Measurements from ENCODE around the gene DOK1.
A peak's percentile ranks its signal among the peaks of the same experiment; 100 is the strongest.

Gene DOK1

DNA sequence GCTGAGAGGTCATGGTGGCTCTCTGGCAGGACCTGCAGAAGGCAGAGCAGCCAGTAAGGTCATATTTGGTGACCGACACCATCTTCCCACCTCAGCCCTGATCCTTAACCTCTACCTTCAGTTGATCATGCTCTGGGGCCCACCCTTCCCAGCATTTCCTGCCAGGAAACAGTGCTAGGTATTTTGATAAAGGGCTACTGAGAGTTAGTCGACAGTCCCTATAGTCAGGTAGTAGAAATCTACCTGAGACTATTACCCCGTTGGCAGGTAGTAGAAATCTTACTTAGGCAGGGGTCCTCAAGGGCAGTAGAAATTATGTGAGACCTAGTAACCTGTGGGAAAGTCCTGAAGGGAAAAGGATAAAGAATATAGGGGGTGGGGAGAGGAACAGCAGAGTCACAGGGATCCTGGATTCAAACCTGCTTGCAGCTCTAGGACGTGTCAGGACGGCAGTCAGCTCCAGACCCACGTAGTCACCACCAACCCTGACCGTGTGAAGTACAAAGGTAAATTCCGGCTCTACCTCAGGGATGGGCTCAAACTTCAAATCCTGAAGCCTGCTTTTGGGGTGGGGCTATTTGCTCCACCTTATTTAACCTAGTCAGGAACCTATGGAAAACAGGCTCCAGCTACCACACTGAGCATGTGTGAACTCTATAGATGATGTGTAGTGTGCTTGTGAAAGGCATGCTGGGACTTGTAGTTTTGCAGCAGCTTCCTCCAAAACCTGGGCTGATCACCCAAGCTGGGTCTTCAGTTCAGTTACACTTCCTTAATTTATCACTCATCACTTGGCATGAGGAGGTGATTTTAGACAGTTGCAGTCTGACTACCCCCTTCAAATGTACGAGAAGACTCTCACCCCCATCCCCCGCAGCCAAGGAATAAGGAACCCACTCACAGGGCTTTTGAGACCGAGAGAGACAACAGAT is 28.5 kb upstream of the DOK1 start, which contains the start of gene DQX1:
TSS of gene DQX1 (minus strand) at position 515 of the 932 bp plus-strand sequence. CDS start at position 13, 502 bp downstream.
- DNase-seq (ENCODE audit: low read depth in 2 of 2), result no peak

DNA sequence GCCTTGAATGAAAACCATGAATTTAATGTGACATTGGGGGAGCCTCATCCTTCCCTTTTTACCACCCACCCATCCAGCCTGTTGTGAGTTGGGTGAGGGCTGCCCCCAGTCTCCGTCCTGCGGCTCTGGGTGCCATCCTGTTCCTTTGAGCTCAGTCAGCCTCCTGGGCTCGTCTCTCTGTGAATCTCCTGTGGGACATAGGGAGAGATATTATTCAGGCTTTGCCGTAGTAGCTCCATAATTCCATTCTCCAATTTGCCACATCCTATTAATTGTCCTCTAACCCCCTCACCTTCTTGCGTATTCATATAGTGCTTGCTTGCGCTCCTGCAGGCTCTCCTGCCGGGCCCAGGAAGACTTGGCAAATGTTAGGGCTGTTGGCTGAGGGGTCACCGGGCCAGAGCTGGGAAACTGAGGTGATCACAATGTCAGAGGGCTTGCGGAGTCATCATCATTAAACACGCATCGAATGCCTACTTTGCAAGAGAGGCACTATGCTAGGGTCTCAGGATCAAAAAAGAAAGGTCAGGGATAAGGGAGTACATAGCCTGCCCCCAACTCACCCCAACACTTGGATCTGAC is 27.8 kb upstream of the DOK1 start:
- no peak for DNase-seq (ENCODE audit: low read depth in 2 of 2)

DNA sequence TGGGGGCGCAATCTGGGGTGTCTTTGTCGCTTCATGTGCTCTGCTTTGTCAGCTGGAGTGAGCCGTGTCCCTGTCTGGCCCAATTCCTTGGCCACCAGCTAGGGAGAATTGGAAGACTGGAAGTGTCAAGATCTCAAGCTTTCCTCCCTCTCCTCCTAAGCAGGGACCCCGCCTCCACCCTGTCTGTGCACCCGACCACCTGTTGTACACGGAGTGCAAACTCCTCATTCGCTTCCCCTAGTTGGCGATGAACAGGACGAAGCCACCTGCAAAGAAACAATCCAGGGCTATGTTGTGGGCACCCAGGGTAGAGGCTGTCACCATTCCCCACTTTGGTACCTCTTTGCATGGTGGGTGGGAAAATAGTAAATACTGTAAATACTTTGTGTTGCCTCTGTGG is 26.8 kb upstream of the DOK1 start:
- no peak for DNase-seq (ENCODE audit: low read depth in 2 of 2)

DNA sequence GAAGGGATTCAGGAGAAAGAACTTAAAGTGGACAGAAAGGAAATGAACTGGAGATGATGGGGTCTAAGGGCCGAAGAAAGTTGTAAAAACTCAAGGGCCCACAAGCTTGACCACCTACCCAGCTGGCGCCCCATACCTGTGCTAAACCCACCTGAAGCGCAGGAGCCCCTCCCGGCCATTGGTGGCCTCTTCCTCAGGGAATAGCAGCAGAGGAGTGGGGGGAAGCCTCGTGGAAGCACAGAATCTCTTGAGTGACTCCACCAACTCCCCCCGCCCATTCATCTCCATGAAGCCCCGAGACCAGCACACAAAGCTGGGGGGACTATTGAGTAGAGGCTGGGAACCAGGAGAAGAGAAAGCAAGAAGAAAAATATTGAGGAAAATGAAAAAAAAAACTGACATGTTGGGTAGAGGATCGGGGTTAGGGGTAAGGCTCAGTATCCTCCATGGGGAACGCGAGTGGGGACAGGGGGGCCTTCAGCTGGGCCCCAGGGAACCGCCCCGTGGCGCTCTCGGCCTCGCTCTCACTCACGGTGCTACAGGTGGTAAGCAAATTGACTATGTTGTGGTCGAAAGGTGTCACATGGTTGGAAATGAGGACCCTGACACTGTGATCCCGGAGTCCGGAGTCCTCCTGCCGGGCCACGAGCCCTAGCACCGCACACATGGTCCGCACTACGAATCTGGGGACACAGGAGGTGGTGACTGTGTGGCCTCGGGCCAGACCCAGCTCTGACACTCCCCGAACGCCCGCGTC is 25.7 kb upstream of the DOK1 start:
- DNase-seq (ENCODE audit: low read depth in 2 of 2), result no peak

DNA sequence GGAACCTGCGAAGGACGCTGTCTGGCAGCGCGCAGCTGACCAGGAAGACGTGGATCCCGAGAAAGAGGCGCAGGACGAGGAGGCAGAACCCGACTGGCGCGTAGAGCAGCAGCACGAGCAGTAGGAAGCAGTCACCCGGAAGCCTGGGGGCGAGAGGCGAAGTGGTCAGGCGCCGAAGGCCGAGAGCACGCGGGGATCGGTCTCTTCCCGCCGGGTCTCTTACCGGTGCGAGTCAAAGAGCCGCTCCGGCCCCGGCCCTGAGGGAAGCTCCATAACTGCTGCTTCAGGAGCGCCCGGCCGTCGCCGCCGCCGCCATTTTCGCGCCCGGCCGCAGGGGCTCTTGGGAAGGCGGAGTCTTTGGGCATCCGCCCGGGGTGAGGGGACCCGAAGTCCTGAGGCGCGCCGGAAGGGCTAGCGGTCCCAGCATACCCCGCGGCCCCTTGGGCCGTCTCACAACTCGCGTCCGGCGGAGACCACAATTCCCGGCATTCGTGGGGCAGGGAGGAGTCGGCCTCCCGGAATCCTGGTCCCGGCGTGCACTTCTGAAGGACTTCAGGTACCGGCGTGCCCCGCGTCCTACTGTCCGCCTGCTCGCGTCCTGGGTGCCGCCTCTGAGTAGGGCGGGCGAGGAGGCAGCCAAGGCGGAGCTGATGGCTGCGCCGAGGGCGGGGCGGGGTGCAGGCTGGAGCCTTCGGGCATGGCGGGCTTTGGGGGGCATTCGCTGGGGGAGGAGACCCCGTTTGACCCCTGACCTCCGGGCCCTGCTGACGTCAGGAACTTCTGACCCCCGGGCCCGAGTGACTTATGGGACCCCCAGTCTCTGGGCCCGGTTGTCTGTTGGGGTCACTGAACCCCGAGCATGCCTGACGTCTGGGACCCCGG is 24.9 kb upstream of the DOK1 start, which contains the start of the genes AUP1 and HTRA2:
TSS of gene AUP1 (minus strand) at position 350 of the 882 bp plus-strand sequence. CDS start at position 273, 77 bp downstream.
TSS of gene HTRA2 (plus strand) at position 577 of the 882 bp plus-strand sequence. CDS start at position 651, 74 bp downstream.
- peak; percentile 88 to 94 for DNase-seq (ENCODE audit: low read depth in 2 of 2)

DNA sequence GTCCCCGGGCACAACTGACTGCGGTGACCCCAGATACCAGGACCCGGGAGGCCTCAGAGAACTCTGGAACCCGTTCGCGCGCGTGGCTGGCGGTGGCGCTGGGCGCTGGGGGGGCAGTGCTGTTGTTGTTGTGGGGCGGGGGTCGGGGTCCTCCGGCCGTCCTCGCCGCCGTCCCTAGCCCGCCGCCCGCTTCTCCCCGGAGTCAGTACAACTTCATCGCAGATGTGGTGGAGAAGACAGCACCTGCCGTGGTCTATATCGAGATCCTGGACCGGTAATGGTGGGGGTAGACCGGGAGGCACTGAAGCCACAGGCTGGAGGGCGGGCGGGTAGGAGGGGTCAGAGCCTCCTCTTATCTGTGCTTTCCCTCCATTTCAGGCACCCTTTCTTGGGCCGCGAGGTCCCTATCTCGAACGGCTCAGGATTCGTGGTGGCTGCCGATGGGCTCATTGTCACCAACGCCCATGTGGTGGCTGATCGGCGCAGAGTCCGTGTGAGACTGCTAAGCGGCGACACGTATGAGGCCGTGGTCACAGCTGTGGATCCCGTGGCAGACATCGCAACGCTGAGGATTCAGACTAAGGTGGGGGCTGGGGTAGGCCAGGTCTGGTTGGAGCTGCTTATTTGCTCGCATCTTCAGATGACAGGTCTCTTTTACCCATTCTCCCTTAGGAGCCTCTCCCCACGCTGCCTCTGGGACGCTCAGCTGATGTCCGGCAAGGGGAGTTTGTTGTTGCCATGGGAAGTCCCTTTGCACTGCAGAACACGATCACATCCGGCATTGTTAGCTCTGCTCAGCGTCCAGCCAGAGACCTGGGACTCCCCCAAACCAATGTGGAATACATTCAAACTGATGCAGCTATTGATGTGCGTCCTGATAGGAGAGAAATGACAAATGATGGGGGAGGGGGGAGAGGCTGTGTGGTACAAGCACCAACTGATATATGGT is 24.0 kb upstream of the DOK1 start:
- DNase-seq (ENCODE audit: low read depth in 2 of 2), result no peak

DNA sequence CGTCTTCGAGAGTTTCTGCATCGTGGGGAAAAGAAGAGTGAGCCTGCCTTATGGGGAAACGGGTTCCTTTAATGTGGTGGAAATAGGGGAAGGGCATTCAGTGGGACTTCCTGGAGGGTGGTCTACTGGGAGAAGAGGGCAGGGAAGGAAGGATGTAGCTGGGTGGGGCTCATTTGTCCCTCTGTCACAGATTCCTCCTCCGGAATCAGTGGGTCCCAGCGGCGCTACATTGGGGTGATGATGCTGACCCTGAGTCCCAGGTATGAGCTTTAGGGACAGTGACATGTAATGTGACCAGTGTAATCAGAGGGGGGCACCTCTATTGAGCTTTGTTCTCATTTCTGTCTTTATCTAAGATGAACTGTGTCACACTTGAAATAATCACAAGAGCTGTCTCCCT is 22.9 kb upstream of the DOK1 start:
- no peak for DNase-seq (ENCODE audit: low read depth in 2 of 2)

DNA sequence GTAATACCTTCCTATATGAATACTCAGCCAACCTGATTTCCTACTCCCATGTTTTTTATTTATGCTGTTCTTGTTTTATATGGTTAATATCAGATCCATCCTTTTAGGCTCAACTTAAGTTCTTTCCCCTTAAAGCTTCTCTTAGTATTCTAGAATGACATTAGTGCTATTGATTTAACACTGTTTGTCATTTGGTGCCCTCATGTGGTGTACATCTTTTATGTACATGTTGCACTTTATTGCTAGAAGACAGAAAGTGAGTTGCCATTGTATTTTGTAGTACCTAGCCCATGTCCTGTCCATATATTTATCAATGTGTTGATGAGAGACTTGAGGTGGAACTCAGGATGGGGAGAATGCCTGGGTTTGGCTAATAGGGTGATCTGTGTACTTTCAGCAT is 22.3 kb upstream of the DOK1 start:
- DNase-seq (ENCODE audit: low read depth in 2 of 2), result no peak

DNA sequence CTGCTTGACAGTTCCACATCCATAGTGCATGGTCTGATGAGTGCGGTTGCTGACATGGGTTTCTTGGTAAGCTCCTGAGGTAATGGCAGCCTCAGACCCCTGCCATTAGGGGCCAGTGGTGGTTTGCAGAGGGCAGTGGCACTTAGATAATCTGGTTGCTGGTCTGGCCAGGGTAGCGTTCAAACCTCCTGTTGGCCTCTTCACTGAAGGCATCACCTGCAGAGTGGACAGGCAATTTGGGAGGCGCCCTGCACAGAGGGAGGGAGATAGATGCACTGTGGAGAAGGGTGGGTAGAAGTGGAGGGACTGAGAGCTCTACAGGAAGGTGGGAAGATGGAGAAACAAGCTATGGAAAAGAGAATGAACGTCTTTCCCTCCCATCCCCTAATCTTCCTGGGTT is 21.1 kb upstream of the DOK1 start:
- DNase-seq (ENCODE audit: low read depth in 2 of 2), result no peak

DNA sequence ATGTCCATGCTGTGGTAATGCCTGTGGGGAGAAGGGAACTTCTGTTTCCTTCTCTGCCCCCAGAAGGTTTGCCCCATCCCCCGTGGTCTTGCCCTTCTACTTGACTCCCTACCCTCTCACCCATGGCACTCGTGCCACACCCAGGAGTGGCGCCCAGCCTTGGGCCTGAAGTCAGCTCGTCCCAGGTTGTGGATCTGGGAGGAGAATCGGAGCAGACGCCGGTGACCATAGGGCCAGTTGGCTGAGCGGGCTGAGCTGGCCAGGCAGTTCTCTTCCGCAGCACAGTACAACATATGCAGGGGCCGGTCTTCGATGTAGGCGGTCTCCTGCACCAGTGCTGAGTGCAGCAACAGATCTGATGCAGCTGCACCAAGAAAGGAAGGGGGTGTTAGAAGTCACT is 20.1 kb upstream of the DOK1 start:
- DNase-seq (ENCODE audit: low read depth in 2 of 2), result no peak

DNA sequence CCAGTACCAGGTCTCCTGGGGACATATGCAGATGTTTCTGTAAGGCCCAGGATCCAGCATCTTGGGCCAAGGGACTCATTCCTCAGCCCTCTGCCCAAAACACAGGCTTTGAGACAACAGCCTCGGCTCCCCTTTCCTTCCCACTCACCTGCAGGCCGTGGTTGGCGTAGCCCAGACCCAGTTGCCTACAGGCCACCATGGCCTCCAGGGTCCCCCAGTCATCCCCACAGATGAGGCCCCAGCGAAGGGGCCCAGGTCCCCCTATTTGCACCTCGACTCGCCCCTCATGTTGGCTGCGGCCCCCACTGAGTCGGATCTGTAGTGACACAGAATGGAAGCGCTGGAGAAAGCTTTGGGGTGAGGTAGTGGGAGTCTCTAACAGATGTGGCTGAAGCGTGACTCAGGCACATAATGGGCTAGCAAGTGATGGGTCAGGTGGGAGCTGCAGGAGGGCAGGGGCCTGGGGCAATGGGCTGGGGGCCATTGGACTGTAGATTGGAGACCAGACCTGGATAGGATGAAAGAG is 19.0 kb upstream of the DOK1 start:
- no peak for DNase-seq (ENCODE audit: low read depth in 2 of 2)

DNA sequence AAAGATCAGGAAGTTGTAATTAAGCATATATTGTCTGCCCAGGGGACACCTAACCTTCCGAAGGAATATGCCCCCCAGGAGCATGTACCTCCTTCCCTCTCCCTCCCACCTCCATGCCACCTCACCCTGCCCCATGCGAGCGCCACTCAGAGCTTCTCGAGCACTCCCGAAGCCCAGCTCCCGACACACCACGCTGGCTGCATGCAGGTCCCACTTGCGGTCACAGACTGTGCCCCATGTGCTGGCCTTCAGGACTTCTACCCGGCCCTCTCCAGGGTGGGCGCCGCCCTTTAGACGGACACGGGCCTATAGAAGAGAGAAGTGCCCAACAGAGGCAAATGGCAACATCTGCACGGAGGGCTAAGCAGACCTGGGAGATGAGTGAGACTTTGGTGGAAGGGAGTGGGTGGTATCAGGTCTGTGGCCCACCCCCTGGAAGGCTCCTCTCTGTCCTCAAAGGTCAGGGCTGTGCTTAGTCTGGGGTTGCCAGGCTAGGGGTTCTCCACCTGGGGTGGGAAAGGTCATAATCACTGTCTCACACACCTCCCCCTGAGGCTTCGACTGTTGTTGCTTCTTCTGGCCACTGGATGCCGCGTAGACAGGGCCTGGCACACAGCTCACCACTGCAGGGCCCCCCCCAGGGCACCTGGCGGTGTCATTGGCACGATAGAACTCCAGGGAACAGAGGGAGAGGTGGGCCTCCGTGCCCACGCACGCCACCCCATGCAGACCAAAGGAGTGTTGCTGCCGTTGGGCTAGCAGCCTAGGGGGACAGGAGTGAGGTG is 18.2 kb upstream of the DOK1 start:
- DNase-seq (ENCODE audit: low read depth in 2 of 2), result no peak

DNA sequence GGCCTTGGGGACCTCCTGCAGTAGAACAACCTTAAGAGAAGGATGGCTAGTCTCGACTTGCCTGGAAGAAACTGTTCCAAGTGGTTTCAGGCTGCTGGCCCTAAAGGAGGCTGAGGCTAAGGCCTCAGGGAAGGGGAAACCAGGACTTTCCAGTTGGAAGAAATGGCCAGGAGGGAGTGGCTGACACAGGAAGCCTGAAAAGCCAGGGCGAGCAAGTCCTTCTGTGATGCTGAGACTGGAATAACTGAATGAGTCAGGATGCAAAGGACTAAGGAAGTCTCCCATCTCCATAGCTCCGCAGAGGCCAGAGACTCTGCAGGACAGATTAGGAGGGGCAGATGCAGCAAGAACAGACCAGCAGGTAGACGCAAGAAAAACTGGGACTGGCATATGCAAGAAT is 17.4 kb upstream of the DOK1 start:
- no peak for DNase-seq (ENCODE audit: low read depth in 2 of 2)

DNA sequence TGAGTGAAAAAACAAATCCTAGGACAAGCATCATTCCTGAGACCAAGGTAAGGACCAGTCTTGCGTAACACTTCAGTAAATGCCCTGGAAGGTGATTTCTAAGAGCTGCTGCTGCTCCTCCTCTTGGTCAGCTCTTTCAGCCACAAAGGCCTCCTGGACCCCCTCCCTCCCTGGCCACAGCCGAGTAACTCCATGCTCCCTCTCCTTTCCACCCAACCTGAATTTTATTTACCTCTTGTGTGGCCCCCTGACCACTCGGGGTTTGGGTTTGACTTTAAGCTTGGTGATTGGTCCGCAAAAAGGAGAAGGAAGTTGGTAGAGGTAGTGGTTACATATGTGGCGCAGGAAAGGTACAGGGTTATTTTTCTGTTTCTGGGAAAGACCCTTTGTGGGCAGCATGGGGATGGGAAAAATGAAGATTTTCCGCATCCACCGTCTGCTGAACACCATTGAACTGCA is 15.6 kb upstream of the DOK1 start:
- DNase-seq (ENCODE audit: low read depth in 2 of 2), result no peak

DNA sequence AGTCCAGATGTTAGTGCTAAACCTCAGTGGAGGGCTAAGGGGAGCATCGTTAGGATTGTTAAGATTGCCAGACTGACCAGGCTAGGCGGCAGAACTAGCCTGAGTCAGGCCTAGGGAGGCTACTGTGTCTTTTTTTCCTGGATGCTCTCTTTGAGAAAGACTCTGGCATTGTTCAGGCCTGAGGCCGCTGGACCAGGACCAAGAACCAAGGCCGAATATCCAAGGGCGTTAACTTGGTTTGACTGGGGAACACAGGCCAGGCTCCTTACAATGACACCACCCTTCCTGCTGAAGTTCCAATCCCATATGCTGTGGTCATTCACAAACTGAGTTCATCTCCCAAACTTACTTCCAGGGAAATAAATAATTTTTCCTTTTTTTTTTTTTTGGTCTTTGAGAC is 14.2 kb upstream of the DOK1 start:
- DNase-seq (ENCODE audit: low read depth in 2 of 2), result no peak

DNA sequence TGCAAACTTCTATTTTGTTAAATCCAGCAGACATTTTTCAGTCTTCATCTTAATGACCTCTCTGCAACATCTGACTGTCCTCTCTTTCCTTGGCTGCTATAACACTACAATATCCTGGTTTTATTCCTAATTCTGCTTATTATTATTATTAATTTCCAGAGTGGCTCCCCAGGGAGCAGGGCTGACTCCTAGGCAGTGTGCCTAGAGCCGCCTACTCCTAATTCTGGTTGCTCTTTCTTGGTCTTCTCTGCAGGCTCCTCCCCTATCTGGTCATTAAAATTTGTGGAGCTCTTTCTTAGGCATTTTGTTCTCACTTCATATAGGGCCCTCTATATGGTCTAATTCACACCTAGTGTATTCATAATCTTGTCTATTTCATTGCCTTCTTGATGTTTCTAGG is 11.5 kb upstream of the DOK1 start:
- no peak for DNase-seq (ENCODE audit: low read depth in 2 of 2)

DNA sequence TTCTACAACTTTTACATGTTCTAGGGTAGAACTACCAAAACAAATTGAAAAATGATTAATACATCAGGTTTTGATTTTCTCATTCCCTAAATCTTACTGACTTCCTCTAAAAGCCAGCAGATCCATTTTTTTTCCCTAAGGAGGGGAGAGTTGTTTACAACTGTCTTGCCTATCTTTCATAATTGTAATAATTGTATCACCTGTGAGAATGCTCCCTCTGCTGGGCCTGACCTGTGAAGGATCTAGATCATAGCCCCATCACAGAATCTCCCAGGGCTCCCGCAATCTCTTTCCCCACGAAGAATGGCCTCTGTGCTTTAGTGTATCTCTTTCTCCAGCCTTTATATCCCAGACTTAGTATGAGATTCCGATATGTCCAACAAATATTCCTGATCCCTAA is 9.9 kb upstream of the DOK1 start:
- no peak for DNase-seq (ENCODE audit: low read depth in 2 of 2)

DNA sequence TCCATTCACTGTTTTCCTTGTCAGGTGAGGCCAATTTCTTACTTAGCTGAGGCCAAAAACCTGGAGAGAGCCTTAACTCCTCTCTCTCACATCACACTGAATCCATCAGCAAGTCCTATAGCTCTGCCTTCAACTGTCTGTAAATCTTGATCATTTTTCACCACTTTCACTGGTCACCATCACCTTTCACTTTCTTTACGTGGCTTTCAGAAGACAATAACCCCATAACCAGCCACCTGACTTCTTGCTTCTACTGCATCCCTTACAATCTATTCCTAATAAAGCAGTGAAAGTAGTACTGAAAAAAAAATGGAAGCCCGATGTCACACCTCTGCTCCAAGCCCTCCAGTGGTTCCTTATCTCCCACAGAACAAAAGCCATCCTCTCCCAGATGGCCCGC is 8.5 kb upstream of the DOK1 start:
- no peak for DNase-seq (ENCODE audit: low read depth in 2 of 2)

DNA sequence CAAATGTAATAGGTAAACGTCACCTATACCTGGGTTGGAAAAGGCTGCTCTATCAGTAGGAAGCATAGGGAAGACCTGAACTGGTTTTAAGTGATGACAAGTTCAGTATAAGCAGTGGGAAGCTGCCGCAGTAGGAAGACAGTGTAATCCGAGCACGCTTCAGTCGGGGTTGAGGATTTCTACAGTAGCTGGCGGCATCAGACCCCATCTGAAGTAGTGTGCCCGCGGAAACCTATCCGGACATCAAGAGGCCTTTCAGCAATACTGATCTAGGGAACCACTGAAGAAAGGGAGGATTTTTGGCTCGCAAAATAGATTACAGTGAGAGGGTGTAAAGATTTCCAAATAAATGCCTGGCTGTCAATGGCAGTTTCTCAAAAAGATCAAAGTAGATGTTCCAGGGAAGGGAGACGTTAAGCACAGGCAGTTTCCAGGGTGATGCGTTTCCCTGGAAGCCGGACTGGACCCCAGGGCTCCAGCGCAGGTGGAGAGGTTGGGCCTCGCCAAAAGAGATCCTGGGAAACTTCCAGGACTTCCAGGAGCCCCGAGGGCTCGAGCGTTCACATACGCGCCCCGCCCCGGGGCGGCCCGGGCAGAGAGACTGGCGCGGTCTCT is 6.1 kb upstream of the DOK1 start:
- DNase-seq (ENCODE audit: low read depth in 2 of 2), result no peak
